Liver (tissue), 9 donors: ENCODE measurements around the gene TNS3. TPM values are rescaled to one million over a fixed set of nuclear protein-coding genes. Genes with fewer than 3 reads are reported as not detected.

Experiments used
- DNase-seq: peaks from one replicate; pipeline ENCODE4 v3.0.0-alpha.2; 2017; ENCODE audit warnings: low spot score
- H3K27ac ChIP-seq, 2 donors: one replicate each; pipeline ENCODE4 v1.7.0; 2013; ENCODE audit warnings: inconsistent platforms in 2 of 2, low read length in 2 of 2, control low read depth in 1 of 2, low read depth in 1 of 2, mild to moderate bottlenecking in 1 of 2
- H3K27me3 ChIP-seq, 4 donors: one replicate each; pipeline versions ENCODE4 v1.6.1 to v1.7.0; 2013; ENCODE audit warnings: low read length in 3 of 4, inconsistent platforms in 1 of 4, mild to moderate bottlenecking in 1 of 4, moderate library complexity in 1 of 4; ENCODE audit not compliant: control insufficient read depth in 4 of 4, insufficient read depth in 4 of 4
- H3K36me3 ChIP-seq, 4 donors: one replicate each; pipeline versions ENCODE4 v1.6.1 to v1.7.0; 2013; ENCODE audit warnings: low read length in 3 of 4, mild to moderate bottlenecking in 3 of 4, low read depth in 1 of 4, moderate library complexity in 1 of 4; ENCODE audit not compliant: control insufficient read depth in 4 of 4, insufficient read depth in 3 of 4
- H3K4me1 ChIP-seq, 4 donors: one replicate each; pipeline versions ENCODE4 v1.6.1 to v1.7.0; 2013; ENCODE audit warnings: low read length in 3 of 4, mild to moderate bottlenecking in 3 of 4, moderate library complexity in 1 of 4; ENCODE audit not compliant: control insufficient read depth in 4 of 4, insufficient read depth in 4 of 4
- H3K4me3 ChIP-seq, 3 donors: one replicate each; pipeline versions ENCODE4 v1.6.1 to v1.7.0; 2013; ENCODE audit warnings: low read length in 3 of 3, control low read depth in 1 of 3, low read depth in 1 of 3, mild to moderate bottlenecking in 1 of 3
- H3K9ac ChIP-seq, 2 donors: one replicate each; pipeline ENCODE4 v1.7.0; 2013; ENCODE audit warnings: low read length in 2 of 2, mild to moderate bottlenecking in 2 of 2, moderate library complexity in 2 of 2, control low read depth in 1 of 2, low read depth in 1 of 2
- H3K9me3 ChIP-seq, 4 donors: one replicate each; pipeline versions ENCODE4 v1.6.1 to v1.7.0; 2013; ENCODE audit warnings: low read length in 3 of 4; ENCODE audit not compliant: control insufficient read depth in 4 of 4
- ATF3 ChIP-seq: IDR thresholded peaks from 2 replicates; pipeline ENCODE4 v1.6.1; 2016; ENCODE audit warnings: antibody characterized with exemption
- CTCF ChIP-seq: fragments of 150-350 bp; IDR thresholded peaks from 2 replicates; pipeline ENCODE4 v1.5.1; 2017; ENCODE audit warnings: improper control_type of control experiment, low read depth, low read length; ENCODE audit not compliant: missing input control
- EGR1 ChIP-seq, 2 donors: IDR thresholded peaks; 2 replicates each; pipeline ENCODE4 v1.6.1; 2016 to 2018; ENCODE audit warnings: antibody characterized with exemption in 2 of 2, low read depth in 2 of 2
- FOXA1 ChIP-seq: IDR thresholded peaks from 2 replicates; pipeline ENCODE4 v1.6.1; 2016; ENCODE audit warnings: antibody characterized with exemption
- FOXA2 ChIP-seq: IDR thresholded peaks from 2 replicates; pipeline ENCODE4 v1.6.1; 2016; ENCODE audit warnings: antibody characterized with exemption
- GABPA ChIP-seq, 2 donors: IDR thresholded peaks in 1 of 2; conservative IDR thresholded peaks in 1 of 2; 2 replicates each; pipeline ENCODE4 v1.6.1; 2016; ENCODE audit warnings: antibody characterized with exemption in 2 of 2, mild to moderate bottlenecking in 1 of 2, moderate library complexity in 1 of 2
- HNF4A ChIP-seq, 2 donors: conservative IDR thresholded peaks; 2 replicates each; pipeline ENCODE4 v1.6.1; 2016; ENCODE audit warnings: antibody characterized with exemption in 2 of 2, mild to moderate bottlenecking in 2 of 2
- HNF4G ChIP-seq: IDR thresholded peaks from 2 replicates; pipeline ENCODE4 v1.6.1; 2016; ENCODE audit warnings: antibody characterized with exemption
- JUND ChIP-seq, 2 donors: IDR thresholded peaks; 2 replicates each; pipeline ENCODE4 v1.6.1; 2016; ENCODE audit warnings: antibody characterized with exemption in 2 of 2
- MAX ChIP-seq: IDR thresholded peaks from 2 replicates; pipeline ENCODE4 v1.6.1; 2016; ENCODE audit warnings: antibody characterized with exemption
- NR2F2 ChIP-seq: IDR thresholded peaks from 2 replicates; pipeline ENCODE4 v1.6.1; 2016; ENCODE audit warnings: antibody characterized with exemption
- RXRA ChIP-seq, 2 donors: IDR thresholded peaks; 2 replicates each; pipeline ENCODE4 v1.6.1; 2017 to 2018; ENCODE audit warnings: antibody characterized with exemption in 2 of 2, mild to moderate bottlenecking in 1 of 2
- SP1 ChIP-seq: IDR thresholded peaks from 2 replicates; pipeline ENCODE4 v1.6.1; 2018; ENCODE audit warnings: antibody characterized with exemption, mild to moderate bottlenecking
- TAF1 ChIP-seq: conservative IDR thresholded peaks from 2 replicates; pipeline ENCODE4 v1.6.1; 2016; ENCODE audit warnings: antibody characterized with exemption, mild to moderate bottlenecking
- YY1 ChIP-seq: IDR thresholded peaks from 2 replicates; pipeline ENCODE4 v1.6.1; 2016; ENCODE audit warnings: antibody characterized with exemption, mild to moderate bottlenecking
- ZBTB33 ChIP-seq: IDR thresholded peaks from 2 replicates; pipeline ENCODE4 v1.6.1; 2016; ENCODE audit warnings: antibody characterized with exemption
- WGBS: extraction: QIAGEN DNeasy Blood & Tissue Kit; methylation state at CpG from one replicate; pipeline ENCODE4 v1.1.7; 2013; 5-methylcytosine and 5-hydroxymethylcytosine counted together
- polyA plus RNA-seq, 2 donors: library from polyadenylated mRNA; stranded (reverse) in 1 of 2; unstranded in 1 of 2; fragments of 200-250 nt in 1 of 2; fragments of >200 nt in 1 of 2; fragmentation: Nextera tagmentation in 1 of 2; extraction: Ambion mirVana in 1 of 2; gene quantifications; one replicate each; pipeline versions ENCODE4 v1.2.1 to v1.2.3, GENCODE V29; 2013 to 2015
- total RNA-seq, 2 donors: library from RNA; depleted of rRNA; stranded (reverse); fragments of >200 nt; gene quantifications; one replicate each; pipeline ENCODE4 v1.2.3, GENCODE V29; 2014
- donor health status: healthy.
- donor health status: healthy.
- donor health status: healthy.
- donor health status: healthy.
- donor health status: healthy.

TNS3 gene
- total and polyA plus RNA-seq, 4 donors: 16.8 to 100 (median 29.5) TPM

- TF ChIP-seq GABPA (IDR thresholded peaks at IDR 0.05 in 1 of 2, conservative IDR thresholded peaks at IDR 0.05 in 1 of 2) (no peak), FOXA1 (no peak), FOXA2 (no peak), SP1 (no peak), RXRA (IDR thresholded peaks at IDR 0.05) (no peak), EGR1 (IDR thresholded peaks at IDR 0.05; ENCODE audit: low read depth in 2 of 2) (no peak), ATF3 (no peak), MAX (no peak), NR2F2 (no peak), CTCF (no peak)
- DNase-seq: no peak
These were observed 37.9 kb upstream of the TNS3 start for GRCh38 chr7:47619806-47620205.

GRCh38 chr7:47617131-47617530, 35.2 kb upstream of the TNS3 start:
- Histone ChIP-seq H3K27ac (no peak overlapping the region), H3K9me3 (no peaks in the 10 kb centered on the region), H3K4me1 (peaks cover 1 to 15% (median 8%) of the 10 kb centered on the region in 4 donors), H3K27me3 (no peaks in the 10 kb centered on the region), H3K36me3 (no peaks in the 10 kb centered on the region), H3K9ac (no peak overlapping the region), H3K4me3 (no peak overlapping the region)
- no peak for TF ChIP-seq NR2F2
- no peak for TF ChIP-seq CTCF
- no peak for TF ChIP-seq TAF1
- TF ChIP-seq HNF4G: no peak
- no peak for TF ChIP-seq YY1
- TF ChIP-seq JUND (IDR thresholded peaks at IDR 0.05): no peak
- no peak for TF ChIP-seq GABPA (IDR thresholded peaks at IDR 0.05 in 1 of 2, conservative IDR thresholded peaks at IDR 0.05 in 1 of 2)
- TF ChIP-seq ATF3: no peak
- no peak for TF ChIP-seq HNF4A (conservative IDR thresholded peaks at IDR 0.05)
- TF ChIP-seq ZBTB33: no peak
- no peak for TF ChIP-seq FOXA2
- TF ChIP-seq FOXA1: no peak
- no peak for DNase-seq
- 89% methylated on average over 4 of the region's 4 CpGs for whole genome bisulfite sequencing

More at GRCh38 chr7:47619806-47620205, 37.9 kb upstream of the TNS3 start:
- no peak overlapping the region for H3K9ac ChIP-seq
- H3K4me1 ChIP-seq: peaks cover 1 to 16% (median 10%) of the 10 kb centered on the region in 4 donors
- H3K27ac ChIP-seq: no peak overlapping the region
- no peaks in the 10 kb centered on the region for H3K36me3 ChIP-seq
- no peaks in the 10 kb centered on the region for H3K27me3 ChIP-seq
- H3K4me3 ChIP-seq: no peak overlapping the region
- no peaks in the 10 kb centered on the region for H3K9me3 ChIP-seq
